Mononuclear cell (primary cell): Measurements from ENCODE around the gene PIEZO1. TPM values are rescaled to one million over a fixed set of nuclear protein-coding genes. Genes with fewer than 3 reads are reported as not detected.

Experiments used
- H3K27me3 ChIP-seq: 2 replicates; pipeline ENCODE4 v1.6.0; 2011; ENCODE audit warnings: low read length, control low read depth; ENCODE audit not compliant: insufficient read depth
- H3K4me1 ChIP-seq: 2 replicates; pipeline ENCODE4 v1.5.1; 2011; ENCODE audit warnings: mild to moderate bottlenecking, low read length, control low read depth; ENCODE audit not compliant: insufficient read depth
- H3K4me3 ChIP-seq: 2 replicates; pipeline ENCODE4 v1.5.1; 2011; ENCODE audit warnings: mild to moderate bottlenecking, low read length, moderate library complexity
- H3K9me3 ChIP-seq: 2 replicates; pipeline ENCODE4 v1.5.1; 2011; ENCODE audit warnings: low read depth, mild to moderate bottlenecking, control low read depth, low read length
- total RNA-seq: library from RNA; depleted of rRNA; stranded (reverse); fragments of >200 nt; gene quantifications from one replicate; pipeline ENCODE4 v1.2.3, GENCODE V29; 2012

Gene PIEZO1
- total RNA-seq, 1 donor = 54.5 TPM

GRCh38 chr16:88784856-88785105, 239 bp downstream of the PIEZO1 start:
- H3K4me1 ChIP-seq = peaks cover 60% of the 10 kb centered on the region
- H3K4me3 ChIP-seq = peak overlapping the region; percentile 55
- no peaks in the 10 kb centered on the region for H3K27me3 ChIP-seq
- no peaks in the 10 kb centered on the region for H3K9me3 ChIP-seq

GRCh38 chr16:88784074-88784855, 755 bp downstream of the PIEZO1 start:
- Histone ChIP-seq H3K9me3 (no peaks in the 10 kb centered on the region), H3K4me3 (peak overlapping the region; percentile 55)

GRCh38 chr16:88783391-88784073, 1.5 kb downstream of the PIEZO1 start:
- H3K4me1 ChIP-seq = peaks cover 64% of the 10 kb centered on the region
- peak overlapping the region; percentile 55 for H3K4me3 ChIP-seq
- H3K27me3 ChIP-seq = no peaks in the 10 kb centered on the region
- no peaks in the 10 kb centered on the region for H3K9me3 ChIP-seq

More at GRCh38 chr16:88784074-88784855, 755 bp downstream of the PIEZO1 start:
- Histone ChIP-seq H3K27me3 (no peaks in the 10 kb centered on the region), H3K4me1 (peaks cover 60% of the 10 kb centered on the region)

- H3K4me1 ChIP-seq = peaks cover 72% of the 10 kb centered on the region
- H3K9me3 ChIP-seq = no peaks in the 10 kb centered on the region
- H3K27me3 ChIP-seq = no peaks in the 10 kb centered on the region
- H3K4me3 ChIP-seq = peak overlapping the region; percentile 16
Measured at GRCh38 chr16:88782454-88783390, 2.3 kb downstream of the PIEZO1 start.

GRCh38 chr16:88781140-88782077, 3.6 kb downstream of the PIEZO1 start:
- no peak overlapping the region for H3K4me3 ChIP-seq

GRCh38 chr16:88780142-88781062, 4.6 kb downstream of the PIEZO1 start:
- H3K4me1 ChIP-seq = peaks cover 71% of the 10 kb centered on the region
- H3K27me3 ChIP-seq = no peaks in the 10 kb centered on the region
- no peak overlapping the region for H3K4me3 ChIP-seq
- no peaks in the 10 kb centered on the region for H3K9me3 ChIP-seq

More at GRCh38 chr16:88781140-88782077, 3.6 kb downstream of the PIEZO1 start:
- peaks cover 76% of the 10 kb centered on the region for H3K4me1 ChIP-seq
- no peaks in the 10 kb centered on the region for H3K9me3 ChIP-seq
- H3K27me3 ChIP-seq = no peaks in the 10 kb centered on the region

GRCh38 chr16:88779406-88780141, 5.4 kb downstream of the PIEZO1 start:
- Histone ChIP-seq H3K4me1 (peaks cover 73% of the 10 kb centered on the region), H3K27me3 (no peaks in the 10 kb centered on the region), H3K4me3 (no peak overlapping the region), H3K9me3 (no peaks in the 10 kb centered on the region)

GRCh38 chr16:88778541-88779065, 6.4 kb downstream of the PIEZO1 start:
- no peaks in the 10 kb centered on the region for H3K9me3 ChIP-seq

GRCh38 chr16:88778271-88778525, 6.8 kb downstream of the PIEZO1 start:
- Histone ChIP-seq H3K4me1 (peaks cover 71% of the 10 kb centered on the region), H3K9me3 (no peaks in the 10 kb centered on the region), H3K27me3 (no peaks in the 10 kb centered on the region), H3K4me3 (no peak overlapping the region)

More at GRCh38 chr16:88778541-88779065, 6.4 kb downstream of the PIEZO1 start:
- Histone ChIP-seq H3K4me1 (peaks cover 75% of the 10 kb centered on the region), H3K27me3 (no peaks in the 10 kb centered on the region), H3K4me3 (no peak overlapping the region)

GRCh38 chr16:88777471-88778270, 7.3 kb downstream of the PIEZO1 start:
- Histone ChIP-seq H3K4me3 (no peak overlapping the region), H3K27me3 (no peaks in the 10 kb centered on the region), H3K9me3 (no peaks in the 10 kb centered on the region), H3K4me1 (peaks cover 66% of the 10 kb centered on the region)

GRCh38 chr16:88775825-88776224, 9.2 kb downstream of the PIEZO1 start:
- Histone ChIP-seq H3K27me3 (no peaks in the 10 kb centered on the region), H3K9me3 (no peaks in the 10 kb centered on the region), H3K4me1 (peaks cover 54% of the 10 kb centered on the region), H3K4me3 (no peak overlapping the region)
